Measurements from ENCODE around the gene TIGIT.
"Not testable (repeated sequence)": the region's sequence is repeated elsewhere in the genome, so short reads cannot be mapped to it uniquely, and the experiment has no call there.

The TIGIT gene

DNA sequence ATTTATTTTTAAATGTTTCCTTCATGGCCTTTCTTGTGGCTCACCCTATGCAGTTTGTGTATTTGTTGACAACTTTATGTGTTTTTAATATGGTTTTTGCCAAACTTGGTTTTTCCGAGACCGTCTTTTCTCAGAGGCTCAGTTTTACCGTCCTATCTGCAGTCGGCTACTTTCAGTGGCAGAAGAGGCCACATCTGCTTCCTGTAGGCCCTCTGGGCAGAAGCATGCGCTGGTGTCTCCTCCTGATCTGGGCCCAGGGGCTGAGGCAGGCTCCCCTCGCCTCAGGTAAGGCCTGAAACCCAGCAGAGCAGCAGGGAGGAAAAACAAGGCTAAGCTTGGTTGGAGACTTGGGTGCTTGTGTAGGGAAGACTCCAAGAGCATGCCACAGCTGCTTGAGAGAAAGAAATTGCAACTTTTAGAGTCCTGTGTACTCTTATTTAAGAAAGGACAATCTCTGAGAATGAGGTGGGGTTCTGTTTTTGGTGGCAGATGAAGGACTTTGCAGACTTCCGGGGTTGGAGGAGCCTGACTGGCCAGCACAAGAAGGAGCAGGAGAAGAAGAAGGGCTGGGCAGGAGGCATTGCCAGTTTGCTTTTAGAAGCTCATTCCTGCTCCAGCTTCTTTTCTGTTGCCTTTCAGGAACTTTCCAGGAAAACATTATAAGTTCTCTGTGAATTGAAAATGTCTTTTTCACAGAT lies at the start of gene TIGIT:
Gene TIGIT, plus strand, starts transcription at position 191 of the 698 bp plus-strand sequence. Its CDS starts 34 bp downstream, at position 225.
- DNase-seq: no peak

DNA sequence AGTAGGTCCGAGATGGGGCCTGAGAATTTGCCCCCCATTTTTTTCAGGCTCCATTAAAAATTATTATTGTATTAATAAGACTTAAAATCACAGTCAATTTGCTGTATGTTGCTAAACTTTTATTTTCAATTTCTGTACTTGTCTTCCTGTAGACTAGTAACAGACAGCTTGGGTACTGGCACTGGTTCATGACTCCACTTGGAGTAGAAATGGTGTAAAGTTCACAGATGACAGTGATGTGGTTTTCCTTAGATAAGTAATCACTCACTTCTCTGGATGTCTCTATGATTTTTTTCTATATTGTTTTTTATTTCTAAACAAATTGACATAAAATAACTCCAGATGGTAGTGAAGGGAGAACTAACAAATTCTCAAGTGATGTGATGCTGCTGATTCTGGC lies 40.9 kb upstream of the TIGIT start:
- DNase-seq: no peak

DNA sequence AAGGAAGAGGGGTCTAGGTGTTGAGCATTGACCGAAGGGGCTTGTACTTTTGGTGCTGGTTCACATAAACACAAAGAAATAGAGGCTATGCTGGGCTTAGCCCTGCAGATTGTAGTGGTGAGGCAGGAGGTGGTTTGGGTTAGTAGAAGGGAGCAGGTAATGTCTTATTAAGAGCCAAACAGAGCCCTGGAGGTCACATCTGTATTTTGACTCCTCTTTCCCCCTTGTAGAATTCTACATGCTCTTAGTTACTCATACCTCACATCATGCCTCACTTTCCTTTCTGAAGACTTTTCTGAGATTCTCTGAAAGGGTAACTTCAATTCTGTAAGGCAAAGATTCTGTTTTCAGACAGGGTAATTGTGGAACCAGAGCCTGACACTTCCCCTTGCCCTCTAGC lies 40.3 kb upstream of the TIGIT start:
- no peak for DNase-seq

DNA sequence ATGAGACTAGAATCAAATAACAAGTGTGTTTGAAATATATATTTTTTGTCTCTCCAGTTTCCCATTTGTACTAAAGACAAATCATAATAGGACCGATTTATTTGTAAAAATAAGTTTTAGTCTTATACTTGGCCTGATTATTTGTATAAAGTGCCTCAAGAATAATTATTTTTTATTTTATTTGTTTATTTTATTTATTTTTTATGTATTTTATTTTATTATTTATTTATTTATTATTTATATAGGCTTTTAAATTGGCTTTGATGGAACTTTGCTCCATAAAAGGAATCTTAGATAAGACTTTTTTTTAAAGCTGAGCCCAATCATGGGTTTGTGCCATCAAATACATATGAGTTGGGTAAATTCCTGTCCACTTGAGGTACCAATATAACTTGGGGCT lies 34.3 kb upstream of the TIGIT start:
- no peak for DNase-seq

DNA sequence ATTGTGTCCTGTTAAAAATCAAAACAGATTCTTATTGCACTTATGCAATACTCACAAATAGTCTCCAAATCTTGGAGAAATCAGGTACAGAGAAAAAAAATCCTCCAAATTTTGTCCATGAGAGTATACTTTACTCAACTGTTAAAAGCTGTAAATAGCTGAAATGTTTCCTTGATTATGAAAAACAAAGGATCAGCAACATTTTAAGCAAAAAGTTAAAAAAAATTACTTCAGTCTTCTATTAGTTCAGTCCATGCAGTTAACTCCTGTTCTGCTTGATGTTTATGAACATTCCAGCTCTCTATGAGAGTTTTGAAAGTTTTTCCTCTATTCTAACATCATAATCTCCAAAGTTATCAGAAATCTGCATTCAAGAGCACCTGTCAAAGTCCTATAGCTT lies 33.7 kb upstream of the TIGIT start:
- no peak for DNase-seq

DNA sequence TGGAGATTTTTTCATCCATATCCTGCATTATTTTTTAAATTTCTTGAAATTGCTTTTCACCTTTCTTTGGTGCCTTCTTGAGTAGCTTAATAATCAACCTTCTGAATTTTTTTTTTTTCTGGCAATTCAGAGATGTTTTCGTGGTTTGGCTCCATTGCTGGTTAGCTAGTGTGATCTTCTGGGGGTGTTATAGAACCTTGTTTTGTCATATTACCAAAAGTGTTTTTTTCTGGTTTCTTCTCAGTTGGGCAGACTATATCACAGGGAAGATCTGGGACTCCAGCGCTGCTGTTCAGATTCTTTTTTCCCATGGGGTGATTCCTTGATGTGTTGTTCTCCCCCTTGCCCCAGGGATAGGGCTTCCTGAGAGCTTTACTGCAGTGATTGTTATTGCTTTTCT lies 23.8 kb upstream of the TIGIT start:
- no peak for DNase-seq

DNA sequence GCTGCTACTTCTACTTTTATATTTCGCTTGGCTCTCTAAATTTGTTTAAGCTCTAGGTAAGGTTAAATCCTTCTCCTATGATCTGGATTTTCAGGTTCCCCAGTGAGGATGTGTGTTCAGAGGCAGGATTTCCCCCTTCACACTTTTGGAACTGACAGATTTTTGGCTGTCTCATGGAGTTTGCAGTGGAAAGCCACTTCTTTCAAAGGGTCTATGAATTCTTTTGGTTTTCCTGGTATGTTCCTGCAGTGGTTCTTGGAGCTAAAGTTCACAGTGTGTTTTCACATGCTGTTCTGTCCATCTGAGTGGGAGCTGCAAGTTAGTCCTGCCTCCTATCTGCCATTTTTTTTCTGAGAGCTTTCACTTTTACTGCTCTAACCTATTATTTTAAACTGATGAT lies 21.6 kb upstream of the TIGIT start:
- DNase-seq: no peak

DNA sequence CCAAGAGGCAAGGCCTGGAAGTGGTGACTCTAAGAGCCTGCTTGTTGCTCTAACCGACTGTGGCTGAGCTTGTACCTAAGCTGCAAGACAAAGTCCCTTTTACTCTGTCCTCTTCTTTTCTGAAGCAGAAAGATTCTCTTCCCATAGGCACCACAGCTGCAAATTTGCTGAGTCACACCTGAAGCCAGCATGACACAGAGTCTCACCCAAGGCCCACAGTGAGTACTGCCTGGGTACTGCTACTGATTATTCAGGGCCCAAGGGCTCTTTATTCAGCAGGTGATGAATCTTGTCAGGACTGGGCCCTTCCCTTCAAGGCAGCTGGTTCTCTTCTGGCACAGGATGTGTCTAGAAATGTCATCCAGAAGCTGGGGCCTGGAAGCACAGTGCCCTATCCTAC lies 18.9 kb upstream of the TIGIT start:
- no peak for DNase-seq

DNA sequence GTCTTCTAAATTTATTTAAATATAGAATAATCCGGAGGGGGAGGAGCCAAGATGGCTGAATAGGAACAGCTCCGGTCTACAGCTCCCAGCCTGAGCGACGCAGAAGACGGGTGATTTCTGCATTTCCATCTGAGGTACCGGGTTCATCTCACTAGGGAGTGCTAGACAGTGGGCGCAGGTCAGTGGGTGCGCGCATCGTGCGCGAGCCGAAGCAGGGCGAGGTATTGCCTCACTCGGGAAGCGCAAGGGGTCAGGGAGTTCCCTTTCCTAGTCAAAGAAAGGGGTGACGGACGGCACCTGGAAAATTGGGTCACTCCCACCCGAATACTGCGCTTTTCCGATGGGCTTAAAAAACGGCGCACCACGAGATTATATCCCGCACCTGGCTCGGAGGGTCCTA lies 17.0 kb upstream of the TIGIT start:
- not testable (repeated sequence) for DNase-seq

DNA sequence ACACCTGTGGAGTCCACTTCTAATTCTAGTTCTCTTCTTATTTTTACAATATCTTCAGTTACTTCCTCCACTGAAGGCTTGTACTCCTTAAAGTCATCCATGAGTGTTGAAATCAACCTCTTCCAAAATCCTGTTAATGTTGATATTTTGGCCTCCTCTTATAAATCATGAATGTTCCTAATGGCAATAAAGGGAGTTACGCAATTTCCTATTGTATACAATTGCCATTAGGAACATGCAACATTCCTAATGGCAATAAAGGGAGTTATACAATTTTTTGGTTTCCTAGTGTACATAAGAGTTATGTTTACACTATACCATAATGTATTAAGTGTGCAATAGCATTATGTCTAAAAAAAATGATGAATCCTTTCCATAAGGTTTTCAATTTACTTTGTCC lies 9.2 kb upstream of the TIGIT start:
- DNase-seq: no peak

DNA sequence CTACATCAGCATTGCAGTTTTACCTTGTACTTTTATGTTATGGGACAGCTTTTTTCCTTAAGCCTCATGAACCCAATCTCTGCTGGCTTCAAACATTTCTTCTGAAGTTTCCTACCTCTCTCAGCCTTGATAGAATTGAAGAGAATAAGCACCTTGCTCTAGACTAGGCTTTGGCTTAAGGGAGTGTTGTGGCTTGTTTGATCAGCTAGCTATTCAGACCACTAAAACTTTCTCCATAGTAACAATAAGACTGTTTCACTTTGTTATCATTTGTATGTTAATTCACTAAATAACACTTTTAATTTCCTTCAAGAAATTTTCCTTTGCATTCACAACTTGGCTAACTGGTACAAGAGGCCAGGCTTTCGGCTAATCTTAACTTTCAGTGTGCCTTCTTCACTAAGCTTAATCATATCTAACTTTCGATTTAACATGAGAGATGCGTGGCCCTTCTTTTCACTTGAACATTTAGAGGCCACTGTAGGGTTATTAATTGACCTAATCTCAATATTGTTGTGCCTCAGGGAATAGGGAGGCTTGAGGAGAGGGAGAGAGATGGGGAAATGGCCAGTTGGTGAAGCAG lies 8.1 kb upstream of the TIGIT start:
- no peak for DNase-seq

DNA sequence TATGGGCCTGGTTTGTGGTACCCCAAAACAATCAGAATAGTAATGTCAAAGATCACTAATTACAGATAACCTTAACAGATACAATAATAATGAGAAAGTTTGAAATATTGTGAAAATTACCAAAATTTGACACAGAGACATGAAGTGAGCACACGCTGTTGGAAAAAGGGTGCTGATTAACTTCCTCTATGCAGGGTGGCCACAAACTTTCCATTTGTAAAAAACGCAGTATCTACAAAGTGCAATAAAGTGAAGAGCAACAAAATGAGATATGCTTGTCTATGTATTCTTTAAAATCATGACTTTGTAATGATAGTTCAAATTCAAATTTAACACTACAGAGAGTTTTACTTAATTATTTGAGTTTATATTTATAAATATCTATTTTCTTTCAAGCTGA lies 7.6 kb upstream of the TIGIT start:
- no peak for DNase-seq

DNA sequence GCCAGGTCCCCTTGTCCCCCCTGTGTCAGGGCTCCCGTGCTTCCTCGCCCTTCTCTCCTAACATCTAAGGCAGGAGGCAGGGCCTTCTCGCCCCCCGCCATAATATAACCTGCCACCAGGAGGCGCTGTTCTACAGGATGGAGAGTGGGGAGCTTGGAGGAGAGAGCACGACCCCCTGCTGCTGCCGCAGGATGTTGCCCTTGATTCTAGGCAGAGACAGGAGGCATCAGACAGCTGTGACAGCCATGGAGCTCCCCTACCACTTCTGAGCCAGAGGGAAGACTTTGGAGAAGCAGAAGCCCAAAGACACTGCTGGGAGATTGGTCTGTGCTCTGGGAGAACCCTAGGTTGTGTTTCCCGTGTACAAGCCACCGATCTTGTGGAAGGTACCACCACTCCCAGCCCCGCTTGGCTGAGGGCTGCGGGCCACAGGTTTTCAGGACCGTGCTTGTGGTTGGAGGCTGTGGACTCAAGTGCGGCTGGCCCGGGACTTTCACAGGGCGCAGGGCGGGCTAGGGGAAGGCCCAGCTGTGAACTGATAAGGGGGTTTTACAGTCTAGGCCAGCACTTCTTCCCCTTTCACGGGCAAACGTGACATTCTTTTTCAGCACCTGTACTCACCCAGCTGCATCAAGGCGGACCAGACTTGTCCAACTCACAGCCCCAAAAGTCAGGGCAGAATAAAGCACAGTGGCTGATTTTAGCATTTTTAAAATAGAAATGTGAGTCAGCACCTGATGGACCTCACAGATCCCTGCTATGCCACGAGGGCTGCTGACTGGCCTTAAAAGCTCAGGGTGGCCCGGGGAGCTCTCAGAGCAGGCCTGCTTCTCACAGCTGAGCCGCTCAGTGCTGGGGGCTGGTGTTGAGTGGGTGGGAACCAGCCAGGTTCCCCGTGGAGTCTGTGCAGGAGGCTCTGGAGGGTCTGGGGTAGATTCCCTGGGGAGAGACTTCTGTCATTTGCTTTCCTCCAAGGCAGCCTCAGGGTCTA lies 2.6 kb upstream of the TIGIT start:
- no peak for DNase-seq

DNA sequence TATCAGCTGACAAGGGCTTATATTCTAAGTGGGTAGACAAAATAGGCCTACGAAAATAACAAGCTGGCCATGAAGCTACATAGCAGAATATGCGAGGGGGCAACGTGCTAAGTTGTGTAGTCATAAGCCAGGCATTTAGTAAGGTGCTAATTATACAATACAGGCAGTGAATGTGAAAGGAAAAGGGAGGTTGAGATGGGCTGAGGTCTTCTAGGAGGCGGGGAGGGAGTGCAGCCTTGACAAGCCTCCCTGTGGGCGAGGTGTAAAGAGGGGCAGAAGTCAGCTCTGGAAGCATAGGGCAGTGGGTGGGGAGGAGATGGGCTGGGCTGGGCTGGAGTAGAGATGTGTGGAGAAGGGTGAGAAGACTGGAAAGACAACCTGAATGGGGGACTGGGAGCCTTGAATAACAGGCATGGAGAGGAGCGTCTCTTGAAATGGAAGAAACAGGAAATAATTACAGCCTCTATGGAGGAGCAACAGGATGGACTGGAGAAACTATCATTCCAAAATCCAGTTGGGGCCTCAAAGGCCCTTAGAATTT lies 1.2 kb downstream of the TIGIT start:
- DNase-seq: no peak

DNA sequence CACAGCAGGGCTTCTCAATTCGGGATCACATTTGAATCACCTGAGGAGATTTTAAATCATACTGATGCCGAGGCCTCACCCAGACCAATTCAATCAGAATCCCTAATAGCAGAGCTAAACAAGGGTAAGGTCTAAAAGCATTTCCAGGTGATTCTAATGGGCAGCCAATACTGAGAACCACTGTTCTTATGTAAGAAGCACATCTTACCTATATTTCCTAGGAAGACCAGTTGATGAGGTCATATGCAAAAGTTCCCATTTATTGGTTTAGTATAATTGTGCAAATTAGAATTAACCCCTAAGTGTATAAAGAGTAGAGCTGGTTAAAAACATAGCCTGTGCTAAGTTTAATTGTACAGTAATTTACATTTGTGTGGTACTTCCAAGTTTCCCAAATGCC lies 2.1 kb downstream of the TIGIT start:
- DNase-seq: no peak

DNA sequence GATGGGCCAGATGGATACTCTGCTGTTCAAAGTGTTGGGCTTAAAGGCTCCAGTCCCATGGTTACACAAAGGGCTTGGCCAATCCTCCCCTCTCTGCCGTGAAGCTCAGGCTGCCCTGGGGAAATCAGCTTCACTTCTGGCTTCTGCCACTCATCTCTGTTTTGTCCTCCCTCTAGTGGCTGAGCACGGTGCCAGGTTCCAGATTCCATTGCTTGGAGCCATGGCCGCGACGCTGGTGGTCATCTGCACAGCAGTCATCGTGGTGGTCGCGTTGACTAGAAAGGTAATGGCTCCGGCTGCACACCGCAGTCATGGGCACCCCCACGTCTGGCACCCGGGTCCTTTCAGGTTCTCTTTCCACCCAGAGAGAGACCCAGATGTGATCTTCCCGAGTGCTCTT lies 5.6 kb downstream of the TIGIT start:
- DNase-seq: no peak

DNA sequence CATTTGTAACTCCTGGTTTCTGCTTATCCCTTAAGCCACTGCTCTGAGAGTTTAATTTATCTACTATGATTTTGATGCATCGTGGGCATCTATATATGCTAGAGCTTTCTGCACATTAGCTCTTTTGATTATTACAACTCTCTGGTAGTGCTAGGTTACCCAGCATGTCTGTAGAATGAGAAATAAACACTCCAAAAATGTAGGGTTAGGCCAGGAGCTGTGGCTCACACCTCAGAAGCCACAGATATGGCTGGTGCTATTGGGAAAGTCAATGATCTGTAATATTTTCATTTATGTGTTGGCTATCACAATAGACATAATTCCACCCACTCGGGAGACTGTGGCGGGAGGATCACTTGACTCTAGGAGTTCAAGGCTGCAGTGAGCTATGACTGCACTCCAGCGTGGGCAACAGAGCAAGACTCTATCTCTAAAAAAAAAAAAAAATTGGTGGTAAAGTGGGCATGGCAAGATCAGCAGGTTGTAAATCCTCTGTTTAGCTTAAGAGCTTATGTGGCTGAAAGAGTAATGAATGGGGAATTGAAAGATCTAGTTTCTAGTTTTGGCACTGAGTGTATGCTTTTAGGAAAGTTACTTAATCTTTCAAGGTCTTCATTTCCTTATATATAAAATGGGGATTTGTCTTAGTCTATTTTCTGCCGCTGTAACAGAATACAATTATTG lies 6.3 kb downstream of the TIGIT start:
- no peak for DNase-seq

DNA sequence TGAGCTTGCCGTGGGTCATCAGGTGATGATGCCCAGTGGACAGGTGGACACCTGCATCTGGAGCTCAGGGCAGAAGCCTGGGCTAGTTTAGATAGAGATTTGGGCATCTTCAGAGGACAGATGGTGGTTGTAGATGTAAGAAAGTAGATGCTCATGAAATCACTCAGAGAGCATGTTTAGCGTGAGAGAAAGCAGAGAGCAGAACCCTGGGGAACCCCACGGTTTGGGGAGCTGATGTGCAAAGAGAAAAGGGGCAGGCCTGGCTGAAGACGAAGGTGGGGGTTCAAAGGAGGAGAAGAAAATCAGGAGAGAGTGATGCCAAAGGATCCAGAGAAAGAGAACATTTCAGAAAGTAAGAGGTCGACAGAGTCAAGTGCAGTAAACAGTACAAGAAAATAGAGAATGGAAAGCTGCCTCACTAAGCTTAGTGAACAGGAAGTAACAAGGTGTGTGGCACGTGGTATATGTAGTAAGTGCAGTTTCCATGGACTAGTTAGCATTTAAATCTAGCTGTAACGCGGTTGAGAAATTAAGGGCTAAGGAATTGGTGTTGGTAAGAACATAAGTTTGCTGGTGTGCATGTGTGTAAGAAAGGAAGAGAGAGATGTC lies 13.5 kb downstream of the TIGIT start:
- no peak for DNase-seq

DNA sequence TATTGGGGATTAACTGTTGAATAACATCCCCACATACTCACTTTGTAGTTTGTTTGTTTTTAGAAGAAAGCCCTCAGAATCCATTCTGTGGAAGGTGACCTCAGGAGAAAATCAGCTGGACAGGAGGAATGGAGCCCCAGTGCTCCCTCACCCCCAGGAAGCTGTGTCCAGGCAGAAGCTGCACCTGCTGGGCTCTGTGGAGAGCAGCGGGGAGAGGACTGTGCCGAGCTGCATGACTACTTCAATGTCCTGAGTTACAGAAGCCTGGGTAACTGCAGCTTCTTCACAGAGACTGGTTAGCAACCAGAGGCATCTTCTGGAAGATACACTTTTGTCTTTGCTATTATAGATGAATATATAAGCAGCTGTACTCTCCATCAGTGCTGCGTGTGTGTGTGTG lies 14.0 kb downstream of the TIGIT start:
- DNase-seq: no peak

DNA sequence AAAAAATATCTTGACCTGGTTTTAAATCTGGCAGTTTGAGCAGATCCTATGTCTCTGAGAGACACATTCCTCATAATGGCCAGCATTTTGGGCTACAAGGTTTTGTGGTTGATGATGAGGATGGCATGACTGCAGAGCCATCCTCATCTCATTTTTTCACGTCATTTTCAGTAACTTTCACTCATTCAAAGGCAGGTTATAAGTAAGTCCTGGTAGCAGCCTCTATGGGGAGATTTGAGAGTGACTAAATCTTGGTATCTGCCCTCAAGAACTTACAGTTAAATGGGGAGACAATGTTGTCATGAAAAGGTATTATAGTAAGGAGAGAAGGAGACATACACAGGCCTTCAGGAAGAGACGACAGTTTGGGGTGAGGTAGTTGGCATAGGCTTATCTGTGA lies 14.5 kb downstream of the TIGIT start:
- no peak for DNase-seq

DNA sequence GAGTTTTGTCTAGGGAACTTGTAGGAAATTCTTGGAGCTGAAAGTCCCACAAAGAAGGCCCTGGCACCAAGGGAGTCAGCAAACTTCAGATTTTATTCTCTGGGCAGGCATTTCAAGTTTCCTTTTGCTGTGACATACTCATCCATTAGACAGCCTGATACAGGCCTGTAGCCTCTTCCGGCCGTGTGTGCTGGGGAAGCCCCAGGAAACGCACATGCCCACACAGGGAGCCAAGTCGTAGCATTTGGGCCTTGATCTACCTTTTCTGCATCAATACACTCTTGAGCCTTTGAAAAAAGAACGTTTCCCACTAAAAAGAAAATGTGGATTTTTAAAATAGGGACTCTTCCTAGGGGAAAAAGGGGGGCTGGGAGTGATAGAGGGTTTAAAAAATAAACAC lies 15.0 kb downstream of the TIGIT start:
- no peak for DNase-seq

DNA sequence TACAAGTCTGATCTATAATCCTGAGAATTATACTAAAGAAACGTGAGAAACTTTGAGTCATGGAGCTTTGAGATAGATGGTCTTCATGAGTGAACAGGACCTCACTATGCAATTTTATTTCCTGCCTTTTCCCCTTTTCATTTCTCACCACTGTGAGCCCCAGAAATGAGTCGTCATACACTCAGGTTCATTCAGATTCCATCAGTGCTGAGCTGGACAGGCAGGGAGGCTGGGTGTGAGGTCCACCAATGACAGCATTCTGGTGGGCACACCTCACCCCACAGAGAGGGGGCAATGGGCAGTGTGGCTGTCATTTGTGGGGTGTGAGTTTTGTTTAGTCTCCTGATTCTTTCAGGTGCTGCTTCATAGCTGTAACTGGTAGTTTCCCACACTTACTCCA lies 16.9 kb downstream of the TIGIT start:
- DNase-seq: no peak

DNA sequence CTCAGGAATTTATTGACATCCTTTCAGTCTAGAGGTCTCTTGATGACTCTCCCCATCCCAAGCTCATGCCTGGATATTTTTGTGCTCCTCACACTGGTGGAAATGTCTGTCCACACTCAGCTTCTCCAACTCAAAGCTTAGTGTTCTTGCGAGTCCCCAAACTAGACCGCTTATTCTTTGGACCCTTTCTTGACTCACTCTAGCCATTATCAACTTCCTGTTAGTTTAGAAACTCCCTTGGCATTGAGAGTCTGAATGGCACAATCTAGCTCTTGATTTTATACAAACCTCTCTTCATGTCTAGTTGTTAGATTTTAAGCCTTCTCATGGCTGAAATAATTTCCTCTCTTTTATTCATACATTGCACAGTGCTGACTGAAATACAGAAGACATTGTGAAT lies 19.6 kb downstream of the TIGIT start:
- DNase-seq: no peak

All from NCI-H2081 treated with DMSO at 0.1 percent for 48 hours (cell line).